Heart left ventricle (tissue), 13 donors: ENCODE results near the gene CDC23.

Experiments used
- CTCF ChIP-seq, 12 donors: fragments of 200-600 bp; sonication (generic) in 4 of 12; IDR thresholded peaks; one replicate each; pipeline versions ENCODE4 v1.5.0 to v1.8.0; 2018 to 2022; ENCODE audit warnings: antibody characterized with exemption in 12 of 12, mild to moderate bottlenecking in 5 of 12
- POLR2A ChIP-seq, 2 donors: fragments of 450-650 bp; IDR thresholded peaks; one replicate each; pipeline ENCODE4 v1.6.1; 2017; ENCODE audit warnings: antibody characterized with exemption in 2 of 2, mild to moderate bottlenecking in 2 of 2, moderate library complexity in 2 of 2
- donor health status: ischemic (EF 13 %, LVEDD 7.1; RV severe dilation, severe dysfunction).
- donor health status: DM: no; HTN: yes; CAD: no.
- donor health status: DM: no; HTN: no; CAD: no.
- donor health status: ischemic (EF 25% LVEDD 6.9; RV normal size, moderate dysfunction).
- donor health status: ischemic (EF 25% LVEDD 5.7; RV mildly dilated, moderate dysfunction).
- donor health status: ischemic (EF 35%, LVEDD 5.7; RV mildly dilated, moderate dysfunction).
- donor health status: nonischemic (EF 11% LVEDD 7.7; RV severe dilation, severe dysfunction).
- donor health status: DM: yes; HTN: yes; CAD: no.
- donor health status: PGD.
- donor health status: ischemic (EF 29% LVEDD 5.4; RV normal size, mild dysfunction).
- donor health status: nonischemic (EF 23%, LVEDD 6.1; RV moderate dilation, normal function).

- no peak for TF ChIP-seq CTCF (IDR thresholded peaks at IDR 0.05)
- no peak for TF ChIP-seq POLR2A (IDR thresholded peaks at IDR 0.05)
Measured at GRCh38 chr5:138159666-138160065, 53.5 kb downstream of the CDC23 start.
